ENCODE measurements around the gene MYRF.

MYRF gene

GRCh38 chr11:61828629-61829407, 76.4 kb downstream of the MYRF start:
- DNase-seq, result peak; percentile 69

GRCh38 chr11:61829806-61830205, 77.4 kb downstream of the MYRF start:
- DNase-seq, result no peak

- no peak for DNase-seq
Observed at GRCh38 chr11:61830237-61831105, 78.0 kb downstream of the MYRF start.

- no peak for DNase-seq
Observed at GRCh38 chr11:61832207-61832606, 79.8 kb downstream of the MYRF start.

- DNase-seq, result no peak
Observed at GRCh38 chr11:61832754-61833153, 80.3 kb downstream of the MYRF start.

- DNase-seq, result peak; percentile 49
Observed at GRCh38 chr11:61833471-61833870, 81.0 kb downstream of the MYRF start.

- peak; percentile 14 for DNase-seq
Observed at GRCh38 chr11:61833926-61834277, 81.5 kb downstream of the MYRF start.

GRCh38 chr11:61834278-61835048, 82.0 kb downstream of the MYRF start:
- DNase-seq, result peak; percentile 92

- DNase-seq, result no peak
Observed at GRCh38 chr11:61836193-61836592, 83.8 kb downstream of the MYRF start.

GRCh38 chr11:61837411-61838005, 85.1 kb downstream of the MYRF start:
- DNase-seq, result no peak

All from activated CD4-positive, alpha-beta T cell treated with anti-CD3 and anti-CD28 coated beads, Interleukin-2, Interleukin-6, amounts not matched to agents 100 ng/mL and 50 ng/mL, durations not matched to agents 16 hours and 8 hours (primary cell).